NCI-H748 (cell line): Measurements from ENCODE around the gene IL17REL.

Experiments used
- DNase-seq: peaks from one replicate; lab custom pipeline; 2025; ENCODE audit not compliant: unreplicated experiment; lab: John Stamatoyannopoulos, UW

IL17REL gene

GRCh38 chr22:49949914-49950292 lies 62.7 kb downstream of the IL17REL start:
- DNase-seq = no peak

GRCh38 chr22:49948958-49949913 lies 63.3 kb downstream of the IL17REL start:
- peak; percentile 52 for DNase-seq

GRCh38 chr22:49948116-49948957 lies 64.2 kb downstream of the IL17REL start:
- no peak for DNase-seq

DNA sequence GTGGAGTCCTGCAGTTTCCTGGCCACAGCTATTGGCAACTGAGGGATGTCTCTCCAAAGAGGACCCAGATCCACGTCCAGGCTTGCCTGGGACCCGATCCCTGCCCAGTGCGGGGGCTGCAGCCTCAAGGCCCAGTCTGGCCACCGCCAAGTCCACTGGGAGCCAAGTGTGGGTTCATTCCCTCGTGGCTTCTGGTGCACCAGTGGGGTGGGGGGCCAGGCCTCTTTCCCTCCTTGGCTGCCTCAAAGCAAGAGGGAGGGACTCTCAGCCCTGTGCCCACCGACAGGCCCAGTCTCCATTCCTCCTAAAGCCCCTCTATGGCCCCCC lies 65.3 kb downstream of the IL17REL start:
- no peak for DNase-seq

- DNase-seq = no peak
These were observed 65.8 kb downstream of the IL17REL start for GRCh38 chr22:49946612-49947295.

DNA sequence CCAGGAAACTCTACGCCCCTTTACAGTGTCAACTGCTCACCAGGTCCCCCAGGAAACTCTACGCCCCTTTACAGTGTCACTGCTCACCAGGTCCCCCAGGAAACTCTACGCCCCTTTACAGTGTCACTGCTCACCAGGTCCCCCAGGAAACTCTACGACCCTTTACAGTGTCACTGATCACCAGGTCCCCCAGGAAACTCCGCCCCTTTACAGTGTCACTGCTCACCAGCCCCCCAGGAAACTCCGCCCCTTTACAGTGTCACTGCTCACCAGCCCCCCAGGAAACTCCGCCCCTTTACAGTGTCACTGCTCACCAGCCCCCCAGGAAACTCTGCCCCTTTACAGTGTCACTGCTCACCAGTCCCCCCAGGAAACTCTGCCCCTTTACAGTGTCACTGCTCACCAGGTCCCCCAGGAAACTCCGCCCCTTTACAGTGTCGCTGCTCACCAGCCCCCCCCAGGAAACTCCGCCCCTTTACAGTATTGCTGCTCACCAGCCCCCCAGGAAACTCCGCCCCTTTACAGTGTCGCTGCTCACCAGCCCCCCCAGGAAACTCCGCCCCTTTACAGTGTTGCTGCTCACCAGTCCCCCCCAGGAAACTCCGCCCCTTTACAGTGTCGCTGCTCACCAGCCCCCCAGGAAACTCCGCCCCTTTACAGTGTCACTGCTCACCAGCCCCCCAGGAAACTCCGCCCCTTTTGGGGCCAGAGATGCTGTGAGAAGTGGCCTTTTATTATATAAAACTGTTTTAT lies 67.3 kb downstream of the IL17REL start:
- DNase-seq = peak; percentile 25
